ENCODE results near the gene HEXA.
A peak's percentile ranks its signal among the peaks of the same experiment; 100 is the strongest.

Gene HEXA

DNA sequence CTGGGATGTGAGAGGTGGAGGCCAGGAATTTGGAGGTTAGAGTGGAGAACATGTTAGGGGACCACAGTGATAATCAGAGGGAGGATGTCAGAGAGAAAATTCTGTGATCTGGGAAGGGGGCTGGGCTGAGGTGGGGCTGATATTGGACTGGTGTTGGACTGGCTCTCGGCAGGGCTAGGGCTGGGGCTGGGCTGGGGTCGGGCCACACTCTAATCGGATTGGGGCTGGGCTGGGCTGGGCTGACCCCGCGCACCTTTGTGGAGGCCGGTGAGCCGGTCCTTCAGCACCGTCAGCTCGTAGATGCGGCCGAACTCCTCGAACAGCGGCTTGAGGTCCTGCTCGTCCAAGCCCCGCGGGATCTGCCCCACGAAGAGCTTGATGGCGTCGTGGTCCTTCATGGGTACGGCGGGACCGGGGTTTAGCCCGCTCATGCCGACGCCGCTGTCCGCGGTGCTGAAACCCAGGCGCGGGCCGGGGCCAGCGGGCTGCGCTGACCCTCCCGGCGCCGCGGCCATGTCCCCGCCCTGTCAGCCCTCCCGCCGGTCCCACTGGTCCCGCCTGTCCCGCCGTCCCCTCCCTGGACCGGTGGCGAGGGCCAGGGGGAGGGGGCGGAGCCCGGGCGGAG lies 56.3 kb downstream of the HEXA start:
- peak; percentile 22 for DNase-seq (ENCODE audit: low spot score)

DNA sequence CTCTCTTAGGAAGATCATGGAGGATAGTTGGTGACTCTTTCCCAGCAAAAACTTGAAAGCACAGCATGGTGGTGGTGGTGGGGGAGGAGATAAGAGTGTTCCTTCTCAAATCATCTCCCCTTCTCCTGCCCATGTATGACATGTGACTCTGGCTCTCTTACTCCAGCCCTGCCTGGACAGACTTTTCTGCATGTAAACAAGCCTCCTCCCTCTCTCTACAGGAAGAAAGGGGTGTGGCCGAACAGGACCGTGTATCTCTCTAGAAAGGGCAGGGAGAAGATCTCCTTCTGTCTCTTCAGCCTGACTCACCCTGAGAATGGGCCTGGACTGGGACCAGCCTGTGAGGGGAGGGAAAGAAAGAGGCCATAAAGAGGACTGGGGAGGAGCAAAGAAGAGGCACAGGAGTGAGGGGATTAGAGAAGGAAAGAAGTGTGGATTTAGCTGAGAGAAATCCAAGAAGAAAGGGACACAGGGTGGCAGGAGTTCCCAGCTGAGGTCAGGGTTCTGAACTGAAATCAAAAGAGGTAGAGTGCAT lies 57.3 kb downstream of the HEXA start:
- DNase-seq (ENCODE audit: low spot score) = no peak

DNA sequence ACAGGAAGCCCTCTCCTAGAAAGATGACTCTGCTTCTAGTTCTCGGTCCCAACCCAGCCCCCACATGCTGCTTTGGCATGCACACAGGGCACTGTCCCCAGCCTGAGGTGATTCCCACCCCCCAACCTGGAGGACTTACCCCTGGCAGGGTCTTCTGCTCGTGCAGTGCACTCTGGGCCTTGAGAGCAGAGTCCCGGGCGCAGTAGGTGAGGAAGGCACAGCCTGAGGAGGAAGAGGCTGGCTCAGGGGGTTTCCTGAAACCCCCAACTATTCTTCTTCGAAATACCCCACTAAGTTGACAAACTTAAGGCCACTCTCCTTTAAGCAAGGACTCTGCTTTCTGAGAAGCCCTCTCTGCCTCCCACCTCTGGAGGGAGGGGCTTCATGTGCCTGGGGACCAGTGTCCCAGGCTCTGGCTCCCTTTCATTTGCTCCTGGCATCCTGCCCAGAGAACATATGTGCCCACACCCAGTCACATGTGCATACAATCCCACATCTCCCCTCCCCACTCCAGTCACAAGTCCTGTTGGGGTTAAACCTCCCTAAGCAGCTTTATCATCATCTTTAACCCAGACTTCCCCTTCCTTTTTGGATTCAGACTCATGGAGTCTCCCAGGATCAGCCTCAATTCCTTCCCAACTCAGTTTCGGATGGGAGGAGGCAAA lies 60.0 kb downstream of the HEXA start:
- no peak for DNase-seq (ENCODE audit: low spot score)

DNA sequence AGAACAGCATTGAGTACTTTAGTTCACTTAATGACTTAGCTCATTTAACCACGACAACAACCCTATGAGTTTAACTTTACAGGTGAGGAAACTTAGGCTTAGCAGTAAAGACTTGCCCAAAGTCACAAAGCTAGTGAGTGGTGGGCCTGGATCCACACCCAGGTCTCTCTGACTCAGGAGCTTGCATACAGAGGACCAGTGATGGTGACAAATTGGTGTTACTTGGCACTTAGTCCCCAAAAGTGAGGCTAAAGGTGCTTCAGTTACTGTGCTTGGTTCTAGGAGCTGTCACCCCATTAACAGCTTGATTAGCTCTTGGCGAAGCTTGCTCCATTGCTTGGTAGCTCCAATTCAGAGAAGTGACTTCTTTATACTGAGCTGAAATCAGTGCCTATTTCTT lies 61.9 kb downstream of the HEXA start:
- no peak for DNase-seq (ENCODE audit: low spot score)

DNA sequence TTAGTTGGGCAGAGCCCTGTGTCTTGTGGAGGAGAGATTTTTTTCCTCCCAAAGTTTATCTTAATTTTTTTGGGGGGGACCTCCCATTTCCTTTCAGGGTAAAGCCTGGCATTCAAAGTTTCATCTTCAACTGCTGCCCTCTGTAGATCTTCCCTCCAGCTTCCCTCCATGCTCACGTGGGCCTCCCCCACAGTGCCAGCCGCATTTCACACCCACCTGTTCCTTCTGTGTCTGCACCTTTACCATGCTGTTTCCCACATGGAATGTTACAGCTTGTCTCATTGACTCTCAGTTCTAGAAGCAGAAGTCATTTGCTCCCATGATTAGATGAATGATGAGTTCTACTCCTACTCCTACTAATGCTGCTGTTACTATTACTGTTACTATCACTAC lies 62.4 kb downstream of the HEXA start:
- no peak for DNase-seq (ENCODE audit: low spot score)

DNA sequence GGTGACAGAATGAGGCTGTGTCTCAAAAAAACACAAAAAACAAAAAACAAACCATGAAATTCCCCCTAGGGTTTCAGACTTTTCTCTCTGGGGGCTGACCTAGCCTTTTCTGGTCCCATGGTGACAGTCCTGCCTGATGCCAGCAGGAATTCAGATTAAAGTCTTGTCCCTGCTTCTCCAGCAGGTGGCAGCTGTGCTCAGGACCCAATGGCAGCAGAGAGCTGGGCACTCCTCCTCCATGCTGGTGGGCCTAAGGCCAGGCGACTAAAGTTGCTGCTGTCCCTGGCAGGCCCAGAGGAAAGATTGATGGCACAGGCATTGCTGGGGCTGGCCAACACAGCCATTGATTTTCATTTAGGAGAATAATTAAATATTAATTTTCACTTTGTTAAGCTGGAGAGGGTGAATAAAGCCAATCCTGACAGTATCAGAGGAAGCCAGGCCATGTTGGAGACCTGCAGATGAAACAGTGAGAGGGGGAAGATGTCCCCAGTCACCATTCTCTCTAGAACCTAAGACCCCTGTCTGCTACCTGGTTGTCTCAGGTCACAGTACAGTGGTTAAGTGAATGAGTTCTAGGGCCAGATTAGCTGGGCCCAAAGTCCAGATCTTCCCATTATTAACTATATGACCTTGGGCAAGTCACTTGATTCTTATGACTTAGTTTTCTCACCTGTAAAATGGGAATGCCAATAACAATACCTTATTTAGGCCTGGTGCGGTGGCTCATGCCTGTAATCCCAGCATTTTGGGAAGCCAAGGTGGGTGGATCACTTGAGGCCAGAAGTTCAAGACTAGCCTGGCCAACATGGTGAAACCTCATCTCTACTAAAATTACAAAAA lies 63.0 kb downstream of the HEXA start:
- peak; percentile 46 for DNase-seq (ENCODE audit: low spot score)

DNA sequence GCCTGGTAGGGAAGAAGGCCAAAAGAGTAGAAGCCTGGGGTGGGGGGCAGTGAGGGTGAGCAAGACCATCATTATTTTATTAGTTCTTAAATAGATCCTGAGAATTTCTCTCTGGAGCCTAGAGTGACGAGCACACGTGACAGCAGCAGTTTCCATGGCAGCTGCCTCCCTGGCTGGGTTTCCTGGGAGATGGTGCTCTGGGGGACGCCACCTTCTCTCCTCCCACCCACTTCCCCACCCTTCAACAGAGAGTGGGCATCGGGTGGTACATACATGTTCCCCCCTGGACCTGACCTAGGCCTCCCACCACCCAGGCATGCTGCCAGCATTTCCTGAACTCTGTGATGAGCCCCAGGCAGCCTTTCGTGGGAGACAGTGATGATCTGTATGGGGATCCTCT lies 68.8 kb downstream of the HEXA start:
- DNase-seq (ENCODE audit: low spot score) = no peak

DNA sequence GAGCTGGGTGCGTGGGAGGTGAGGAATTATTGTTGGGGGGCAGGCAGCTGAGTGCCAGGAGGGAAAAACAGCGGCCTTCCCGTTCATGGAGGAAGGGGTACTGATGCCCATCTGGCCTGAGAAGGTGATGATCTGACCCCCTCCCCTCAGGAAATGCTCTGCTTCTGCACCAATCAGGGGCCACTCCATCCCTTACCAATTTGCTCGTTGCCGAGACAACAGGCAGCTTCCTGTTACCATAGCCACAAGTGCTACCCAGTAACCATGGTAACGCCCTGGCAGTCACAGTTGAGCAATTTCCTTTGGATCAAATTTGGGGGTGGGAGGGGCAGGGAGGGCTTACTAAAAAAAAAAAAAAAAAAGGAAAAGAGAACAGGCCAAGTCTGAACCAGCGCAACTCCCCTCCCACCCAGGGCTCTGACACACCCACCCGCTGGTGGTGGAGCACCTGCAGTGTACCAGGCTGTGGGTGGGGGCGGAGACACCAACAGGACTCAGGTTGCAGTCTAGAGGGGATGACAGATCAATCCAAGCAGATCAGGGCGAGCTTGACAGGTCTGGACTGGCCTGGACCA lies 69.5 kb downstream of the HEXA start:
- peak; percentile 63 for DNase-seq (ENCODE audit: low spot score)

DNA sequence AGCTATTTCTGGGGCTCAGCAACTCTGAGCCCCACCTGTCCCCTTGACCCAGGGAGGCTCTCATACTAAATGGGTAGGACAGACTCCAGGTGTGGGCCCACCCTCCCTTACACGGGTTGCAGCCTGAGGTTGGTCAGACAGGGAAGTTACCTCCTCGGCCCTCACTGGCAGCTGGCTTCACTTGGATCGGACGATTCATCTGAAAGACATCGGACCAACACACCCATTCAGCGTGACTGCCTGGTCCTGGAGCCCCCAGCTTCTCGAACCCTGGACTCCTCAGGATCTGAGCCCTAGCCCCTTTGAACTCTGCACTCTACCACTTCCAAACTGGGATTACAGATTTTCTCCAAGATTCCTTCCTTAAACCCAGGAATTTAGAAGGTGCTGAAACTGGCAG lies 71.2 kb downstream of the HEXA start:
- DNase-seq (ENCODE audit: low spot score) = no peak

DNA sequence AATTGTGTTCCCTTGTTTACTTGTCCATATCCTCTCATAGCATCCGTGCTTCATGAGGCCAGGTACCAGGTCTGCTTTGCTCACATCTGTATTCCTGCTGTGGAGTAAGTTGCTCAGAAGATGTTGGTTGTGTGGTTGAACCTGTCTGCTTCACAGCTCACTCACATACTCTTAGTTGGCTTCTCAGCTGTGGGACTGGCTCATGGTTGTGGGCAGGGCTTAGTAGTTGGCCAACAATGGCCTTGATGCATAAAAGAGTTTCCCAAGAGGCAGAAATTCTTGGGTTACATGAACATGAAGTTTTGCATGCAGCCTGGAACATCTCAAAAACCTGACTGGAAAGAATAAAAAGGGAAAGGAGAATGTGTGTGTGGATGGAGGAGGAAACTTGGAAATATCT lies 72.9 kb downstream of the HEXA start:
- DNase-seq (ENCODE audit: low spot score) = no peak

Measured in CD4-positive, alpha-beta T cell treated with Interleukin-6 at 100 ng/mL for 8 hours (primary cell).